Measurements from ENCODE around the gene TSPAN31.
A peak's percentile ranks its signal among the peaks of the same experiment; 100 is the strongest.

The TSPAN31 gene

GRCh38 chr12:57763881-57764661 lies 19.2 kb downstream of the TSPAN31 start:
- Histone ChIP-seq H3K27me3 (peaks cover 66 to 91% (median 84%) of the 10 kb centered on the region in 11 experiments), H3K4me1 (peaks cover 9 to 33% (median 29%) of the 10 kb centered on the region in 10 experiments), H3K4me2 (peak overlapping the region in 1 of 11 experiments; percentile 67; a peak in 1 of 22 replicates), H4K20me1 (peaks cover 3 to 91% (median 43%) of the 10 kb centered on the region in 11 experiments; a peak in 20 of 22 replicates), H3K4me3 (no peak overlapping the region; a peak in 1 of 20 replicates), H3K27ac (no peak overlapping the region), H3K9me3 (replicated peaks in 1 of 11) (peaks cover 0 to 7% (median 0%) of the 10 kb centered on the region in 11 experiments; a peak in 2 of 22 replicates), H3K9ac (no peak overlapping the region), H3K36me3 (peaks cover 12 to 32% (median 21%) of the 10 kb centered on the region in 11 experiments)
- no peak for TF ChIP-seq Cebpa-rat (IDR thresholded peaks at IDR 0.05)

DNA sequence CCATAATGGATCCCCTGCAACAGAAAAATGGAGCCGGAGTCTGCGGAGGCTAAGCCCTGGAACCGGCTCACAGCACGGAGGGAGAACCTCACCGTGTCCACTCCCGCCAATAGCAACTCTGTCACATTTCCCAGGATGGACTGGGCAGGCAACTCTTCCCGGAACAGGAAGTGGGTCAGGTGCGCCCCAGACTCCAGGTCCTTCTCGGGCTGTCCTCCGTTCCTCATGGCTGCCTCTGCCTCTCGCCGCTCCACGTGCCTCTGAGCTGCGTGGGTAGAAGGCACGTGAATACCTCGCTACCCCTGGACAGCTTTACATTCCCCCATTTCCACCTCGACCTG lies 19.8 kb downstream of the TSPAN31 start:
- H3K4me3 ChIP-seq = peak overlapping the region in 8 of 10 experiments; percentile 16 to 53 (median 34); a peak in 11 of 20 replicates
- peak overlapping the region; percentile 27 to 77 (median 61); a peak in 20 of 22 replicates for H3K4me2 ChIP-seq
- TF ChIP-seq Cebpa-rat (IDR thresholded peaks at IDR 0.05) = no peak
- peaks cover 9 to 36% (median 29%) of the 10 kb centered on the region in 10 experiments for H3K4me1 ChIP-seq
- peaks cover 16 to 38% (median 27%) of the 10 kb centered on the region in 11 experiments for H3K36me3 ChIP-seq
- no peak overlapping the region for H3K27ac ChIP-seq
- no peak overlapping the region for H3K9ac ChIP-seq
- peaks cover 3 to 93% (median 43%) of the 10 kb centered on the region in 11 experiments; a peak in 20 of 22 replicates for H4K20me1 ChIP-seq
- peaks cover 66 to 88% (median 79%) of the 10 kb centered on the region in 11 experiments for H3K27me3 ChIP-seq
- peaks cover 0 to 7% (median 0%) of the 10 kb centered on the region in 11 experiments; a peak in 2 of 22 replicates for H3K9me3 ChIP-seq (replicated peaks in 1 of 11)

GRCh38 chr12:57765003-57765697 lies 20.3 kb downstream of the TSPAN31 start:
- H3K27ac ChIP-seq = no peak overlapping the region
- H3K4me3 ChIP-seq = peak overlapping the region in 9 of 10 experiments; percentile 22 to 53 (median 33); a peak in 17 of 20 replicates
- 0 out of 22 replicates have a peak overlapping the region, but pooled peaks of 1 of the 11 experiments have one; percentile 34 for H3K9ac ChIP-seq
- H4K20me1 ChIP-seq = peaks cover 0 to 93% (median 39%) of the 10 kb centered on the region in 11 experiments; a peak in 19 of 22 replicates
- H3K36me3 ChIP-seq = peaks cover 18 to 43% (median 31%) of the 10 kb centered on the region in 11 experiments
- TF ChIP-seq Cebpa-rat (IDR thresholded peaks at IDR 0.05) = no peak
- H3K4me1 ChIP-seq = peaks cover 9 to 41% (median 29%) of the 10 kb centered on the region in 10 experiments
- H3K4me2 ChIP-seq = peak overlapping the region; percentile 27 to 77 (median 61); a peak in 21 of 22 replicates
- H3K9me3 ChIP-seq (replicated peaks in 1 of 11) = peaks cover 0 to 7% (median 0%) of the 10 kb centered on the region in 11 experiments; a peak in 2 of 22 replicates
- peaks cover 66 to 88% (median 79%) of the 10 kb centered on the region in 11 experiments for H3K27me3 ChIP-seq

GRCh38 chr12:57765698-57766463 lies 21.0 kb downstream of the TSPAN31 start:
- Histone ChIP-seq H3K4me1 (peaks cover 13 to 49% (median 33%) of the 10 kb centered on the region in 10 experiments), H4K20me1 (peaks cover 0 to 94% (median 34%) of the 10 kb centered on the region in 11 experiments; a peak in 18 of 22 replicates), H3K27me3 (peaks cover 66 to 82% (median 78%) of the 10 kb centered on the region in 11 experiments), H3K36me3 (peaks cover 18 to 50% (median 36%) of the 10 kb centered on the region in 11 experiments), H3K4me2 (peak overlapping the region; percentile 27 to 77 (median 61); a peak in 19 of 22 replicates), H3K4me3 (peak overlapping the region in 9 of 10 experiments; percentile 22 to 53 (median 33); a peak in 12 of 20 replicates), H3K27ac (no peak overlapping the region), H3K9ac (no peak overlapping the region), H3K9me3 (replicated peaks in 1 of 11) (peaks cover 0 to 7% (median 0%) of the 10 kb centered on the region in 11 experiments; a peak in 2 of 22 replicates)
- no peak for TF ChIP-seq Cebpa-rat (IDR thresholded peaks at IDR 0.05)

GRCh38 chr12:57766464-57767304 lies 21.8 kb downstream of the TSPAN31 start, which contains the start of gene CYP27B1:
CYP27B1 (minus strand) TSS chr12:57767078; CDS start chr12:57767041, 37 bp downstream.
- peaks cover 18 to 51% (median 37%) of the 10 kb centered on the region in 11 experiments for H3K36me3 ChIP-seq
- H3K27ac ChIP-seq = no peak within 1 kb of the TSS
- peaks cover 0 to 90% (median 34%) of the 10 kb centered on the region in 11 experiments; a peak in 18 of 22 replicates for H4K20me1 ChIP-seq
- peaks cover 0 to 7% (median 0%) of the 10 kb centered on the region in 11 experiments; a peak in 2 of 22 replicates for H3K9me3 ChIP-seq (replicated peaks in 1 of 11)
- H3K27me3 ChIP-seq = peaks cover 66 to 75% (median 71%) of the 10 kb centered on the region in 11 experiments
- peak within 1 kb of the TSS in 5 of 11 experiments; percentile 66 to 77 (median 67); a peak in 11 of 22 replicates for H3K4me2 ChIP-seq
- no peak for TF ChIP-seq Cebpa-rat (IDR thresholded peaks at IDR 0.05)
- H3K4me3 ChIP-seq = peak within 1 kb of the TSS in 2 of 10 experiments; percentile 40 to 53; a peak in 2 of 20 replicates
- no peak within 1 kb of the TSS for H3K9ac ChIP-seq
- peaks cover 18 to 55% (median 39%) of the 10 kb centered on the region in 10 experiments for H3K4me1 ChIP-seq

DNA sequence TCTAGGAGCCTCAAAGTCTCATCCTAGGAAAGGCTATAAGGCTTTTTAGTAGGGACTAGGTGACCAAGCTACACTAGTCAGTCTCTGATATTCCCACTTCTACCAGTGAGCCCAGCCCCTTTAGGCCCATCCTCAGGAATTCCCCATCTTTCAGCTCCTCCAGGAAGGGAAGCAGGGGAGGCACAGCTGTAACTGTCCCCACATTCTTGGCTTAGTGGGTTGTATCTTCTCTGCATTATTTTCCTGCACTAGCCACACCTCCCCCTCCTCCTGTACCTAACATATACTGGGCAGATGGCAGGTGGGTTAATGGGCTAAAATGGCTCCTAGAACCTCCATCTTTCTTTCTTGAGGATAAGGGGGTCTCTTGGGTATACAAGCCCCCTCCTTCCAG lies 22.5 kb downstream of the TSPAN31 start:
- Histone ChIP-seq H3K27ac (no peak overlapping the region), H3K36me3 (peaks cover 18 to 51% (median 37%) of the 10 kb centered on the region in 11 experiments)

GRCh38 chr12:57767876-57768275 lies 23.0 kb downstream of the TSPAN31 start:
- peaks cover 22 to 58% (median 44%) of the 10 kb centered on the region in 10 experiments for H3K4me1 ChIP-seq
- no peak overlapping the region for H3K27ac ChIP-seq
- H3K27me3 ChIP-seq = peaks cover 59 to 63% (median 60%) of the 10 kb centered on the region in 11 experiments
- peaks cover 18 to 50% (median 37%) of the 10 kb centered on the region in 11 experiments for H3K36me3 ChIP-seq
- peaks cover 0 to 7% (median 0%) of the 10 kb centered on the region in 11 experiments; a peak in 2 of 22 replicates for H3K9me3 ChIP-seq (replicated peaks in 1 of 11)
- no peak overlapping the region for H3K9ac ChIP-seq
- H3K4me2 ChIP-seq = no peak overlapping the region
- H3K4me3 ChIP-seq = no peak overlapping the region
- no peak for TF ChIP-seq Cebpa-rat (IDR thresholded peaks at IDR 0.05)
- peaks cover 0 to 78% (median 34%) of the 10 kb centered on the region in 11 experiments; a peak in 18 of 22 replicates for H4K20me1 ChIP-seq

More for the DNA sequence above, 22.5 kb downstream of the TSPAN31 start:
- Histone ChIP-seq H4K20me1 (peaks cover 0 to 84% (median 34%) of the 10 kb centered on the region in 11 experiments; a peak in 18 of 22 replicates), H3K4me1 (peaks cover 18 to 55% (median 39%) of the 10 kb centered on the region in 10 experiments), H3K27me3 (peaks cover 64 to 69% (median 66%) of the 10 kb centered on the region in 11 experiments), H3K4me3 (no peak overlapping the region), H3K9ac (no peak overlapping the region), H3K4me2 (peak overlapping the region in 4 of 11 experiments; percentile 39 to 77 (median 67); a peak in 6 of 22 replicates), H3K9me3 (replicated peaks in 1 of 11) (peaks cover 0 to 7% (median 0%) of the 10 kb centered on the region in 11 experiments; a peak in 2 of 22 replicates)
- no peak for TF ChIP-seq Cebpa-rat (IDR thresholded peaks at IDR 0.05)

All from BLaER1 treated with 17β-estradiol and CSF1 and Interleukin-3, amounts not matched to agents 10 nM and 100 nM (cell line).